H1 (cell line): ENCODE results near the gene SLAMF6. TPM values are rescaled to one million over a fixed set of nuclear protein-coding genes. Genes with fewer than 3 reads are reported as not detected.

ENCODE experiments used
- BCL11A ChIP-seq, 2 experiments: IDR thresholded peaks; one replicate each; pipeline ENCODE4 v1.6.1; 2011; ENCODE audit warnings: low read depth in 2 of 2, low read length in 2 of 2, mild to moderate bottlenecking in 2 of 2
- EGR1 ChIP-seq: IDR thresholded peaks from 2 replicates; pipeline ENCODE4 v1.6.1; 2011; ENCODE audit warnings: low read depth, low read length, borderline replicate concordance
- MAFK ChIP-seq: IDR thresholded peaks from 2 replicates; pipeline ENCODE4 v1.6.1; 2012; ENCODE audit warnings: low read depth, mild to moderate bottlenecking, improper control_type of control experiment, low read length
- SIX5 ChIP-seq: IDR thresholded peaks from 2 replicates; pipeline ENCODE4 v1.6.1; 2011; ENCODE audit warnings: mild to moderate bottlenecking, low read depth, low read length
- SP4 ChIP-seq: IDR thresholded peaks from 2 replicates; pipeline ENCODE4 v1.6.1; 2012; ENCODE audit warnings: low read length, inconsistent platforms
- ZNF274 ChIP-seq: IDR thresholded peaks from 2 replicates; pipeline ENCODE4 v1.7.0; 2012; ENCODE audit warnings: low read length, borderline replicate concordance; ENCODE audit errors: extremely low read depth
- polyA plus RNA-seq, 7 experiments: library from polyadenylated mRNA; depleted of rRNA in 3 of 7; stranded (reverse) in 5 of 7; unstranded in 2 of 7; fragments of >200 nt in 5 of 7; fragments of 200-250 nt in 2 of 7; gene quantifications; 1 replicate in 5 of 7; 2 replicates in 1 of 7; 4 replicates in 1 of 7; pipeline versions ENCODE4 v1.2.1 to v1.2.3, GENCODE V29; 2011 to 2013; ENCODE audit warnings: missing spikeins in 2 of 7, mixed read lengths in 2 of 7
- total RNA-seq: library from RNA; stranded (reverse); fragmentation: NEBNext Ultra II Directional; extraction: Animal tissue kit (Norgen Biotek cat#: 25700); gene quantifications from 2 replicates; pipeline ENCODE4 v1.2.1, GENCODE V29; 2021

SLAMF6 gene
- total and polyA plus RNA-seq, 2 of the 8 experiments (the other 6 are each of a cell fraction or from before 2014, with no cell fraction given): not detected

- TF ChIP-seq BCL11A (IDR thresholded peaks at IDR 0.05; ENCODE audit: low read depth in 2 of 2, low read length in 2 of 2) (no peak), SIX5 (no peak), ZNF274 (no peak), EGR1 (no peak), MAFK (no peak), SP4 (no peak)
Measured at GRCh38 chr1:160454371-160455152, 68.5 kb downstream of the SLAMF6 start (continued).
